HG03064 (cell line): Measurements from ENCODE around the gene ARHGAP31.
"Not testable (repeated sequence)": the region's sequence is repeated elsewhere in the genome, so short reads cannot be mapped to it uniquely, and the experiment has no call there.

Experiments
- ATAC-seq: cut with Tn5 transposase; IDR thresholded peaks from one replicate; pipeline ENCODE4 v1.9.1; 2021; ENCODE audit warnings: low read depth; ENCODE audit not compliant: unreplicated experiment

The ARHGAP31 gene, protein sequence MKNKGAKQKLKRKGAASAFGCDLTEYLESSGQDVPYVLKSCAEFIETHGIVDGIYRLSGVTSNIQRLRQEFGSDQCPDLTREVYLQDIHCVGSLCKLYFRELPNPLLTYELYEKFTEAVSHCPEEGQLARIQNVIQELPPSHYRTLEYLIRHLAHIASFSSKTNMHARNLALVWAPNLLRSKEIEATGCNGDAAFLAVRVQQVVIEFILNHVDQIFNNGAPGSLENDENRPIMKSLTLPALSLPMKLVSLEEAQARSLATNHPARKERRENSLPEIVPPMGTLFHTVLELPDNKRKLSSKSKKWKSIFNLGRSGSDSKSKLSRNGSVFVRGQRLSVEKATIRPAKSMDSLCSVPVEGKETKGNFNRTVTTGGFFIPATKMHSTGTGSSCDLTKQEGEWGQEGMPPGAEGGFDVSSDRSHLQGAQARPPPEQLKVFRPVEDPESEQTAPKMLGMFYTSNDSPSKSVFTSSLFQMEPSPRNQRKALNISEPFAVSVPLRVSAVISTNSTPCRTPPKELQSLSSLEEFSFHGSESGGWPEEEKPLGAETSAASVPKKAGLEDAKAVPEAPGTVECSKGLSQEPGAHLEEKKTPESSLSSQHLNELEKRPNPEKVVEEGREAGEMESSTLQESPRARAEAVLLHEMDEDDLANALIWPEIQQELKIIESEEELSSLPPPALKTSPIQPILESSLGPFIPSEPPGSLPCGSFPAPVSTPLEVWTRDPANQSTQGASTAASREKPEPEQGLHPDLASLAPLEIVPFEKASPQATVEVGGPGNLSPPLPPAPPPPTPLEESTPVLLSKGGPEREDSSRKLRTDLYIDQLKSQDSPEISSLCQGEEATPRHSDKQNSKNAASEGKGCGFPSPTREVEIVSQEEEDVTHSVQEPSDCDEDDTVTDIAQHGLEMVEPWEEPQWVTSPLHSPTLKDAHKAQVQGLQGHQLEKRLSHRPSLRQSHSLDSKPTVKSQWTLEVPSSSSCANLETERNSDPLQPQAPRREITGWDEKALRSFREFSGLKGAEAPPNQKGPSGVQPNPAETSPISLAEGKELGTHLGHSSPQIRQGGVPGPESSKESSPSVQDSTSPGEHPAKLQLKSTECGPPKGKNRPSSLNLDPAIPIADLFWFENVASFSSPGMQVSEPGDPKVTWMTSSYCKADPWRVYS (N-terminal part only)

DNA sequence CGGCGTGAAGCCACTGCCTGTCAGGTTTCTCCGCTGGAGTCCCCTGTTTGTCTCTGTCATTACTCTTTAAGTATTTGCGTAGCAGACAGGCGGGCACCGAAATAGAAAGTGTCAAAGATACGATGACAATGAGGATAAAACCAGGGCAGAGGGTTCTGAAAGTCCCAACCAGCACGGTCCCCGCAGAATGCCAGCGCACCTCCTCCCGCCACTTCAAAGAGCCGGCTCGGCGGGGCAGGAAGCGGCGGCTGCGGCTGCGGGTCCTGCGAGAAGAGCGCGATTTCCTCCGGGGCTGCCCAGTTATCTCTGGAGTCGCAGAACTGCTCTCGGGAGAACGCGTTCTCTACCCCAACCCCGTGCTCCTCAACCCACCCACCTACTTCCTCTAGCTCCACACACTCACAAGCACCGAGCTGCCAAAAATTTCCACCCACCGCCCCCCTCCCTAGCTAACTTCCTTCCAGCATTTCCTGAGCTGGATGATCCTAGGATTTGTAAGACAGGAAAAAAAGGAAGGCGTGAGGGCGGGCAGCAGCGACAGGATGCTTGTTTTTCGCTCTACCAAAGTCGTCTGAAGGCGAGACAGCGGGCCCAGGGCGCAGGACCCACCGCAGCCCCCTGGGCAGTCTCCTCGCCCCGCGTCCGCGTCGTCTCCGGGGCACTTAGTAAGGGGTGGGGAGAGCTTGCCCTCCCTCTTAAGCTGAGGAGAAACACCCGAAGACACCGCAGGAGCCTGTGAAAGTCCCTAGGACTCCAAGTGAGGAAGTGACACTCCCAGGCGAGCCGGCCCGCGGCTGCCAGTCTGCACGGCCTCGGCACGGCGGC is at the start of gene ARHGAP31:
ARHGAP31 (plus strand) TSS at position 513 of the 825 bp plus-strand sequence. CDS start 522 bp downstream, outside the sequence.
- peak; percentile 65 for ATAC-seq

DNA sequence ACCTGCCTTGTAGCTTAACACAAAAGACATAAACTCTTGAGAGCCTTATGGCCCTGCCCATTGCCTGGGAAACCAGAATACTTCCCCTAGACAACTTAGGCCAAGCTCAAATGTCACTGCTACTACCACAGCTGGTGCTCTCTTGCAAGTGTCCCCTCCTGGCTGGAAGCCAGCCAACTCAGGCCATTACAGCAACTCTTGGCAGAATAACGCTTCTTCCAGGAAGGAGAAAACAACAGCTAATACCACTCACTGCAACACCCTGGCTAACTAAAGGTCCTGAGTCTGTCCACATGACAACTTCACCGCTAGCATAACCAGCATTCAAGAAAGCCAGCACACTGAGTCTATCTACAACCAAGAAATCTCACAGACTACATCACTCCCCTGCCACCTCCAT is 48.4 kb upstream of the ARHGAP31 start:
- ATAC-seq, result no peak

DNA sequence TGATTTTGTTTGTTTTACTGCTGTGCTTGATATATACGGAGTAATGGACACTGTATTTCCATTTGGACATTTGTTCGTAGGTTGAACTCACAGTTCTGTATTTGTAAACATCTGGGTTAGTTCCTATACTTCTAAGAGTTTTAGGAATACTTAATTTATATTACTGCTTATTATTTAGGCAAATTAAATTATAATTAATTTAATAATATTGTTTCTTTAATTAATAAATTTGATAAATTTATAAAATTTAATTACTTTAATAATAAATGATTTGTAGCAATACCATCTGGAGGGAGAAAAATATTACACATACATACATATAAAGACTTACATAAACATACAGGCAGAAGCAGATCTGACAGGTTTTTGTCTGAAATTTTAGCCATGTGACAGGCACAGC is 39.0 kb upstream of the ARHGAP31 start:
- ATAC-seq, result no peak

DNA sequence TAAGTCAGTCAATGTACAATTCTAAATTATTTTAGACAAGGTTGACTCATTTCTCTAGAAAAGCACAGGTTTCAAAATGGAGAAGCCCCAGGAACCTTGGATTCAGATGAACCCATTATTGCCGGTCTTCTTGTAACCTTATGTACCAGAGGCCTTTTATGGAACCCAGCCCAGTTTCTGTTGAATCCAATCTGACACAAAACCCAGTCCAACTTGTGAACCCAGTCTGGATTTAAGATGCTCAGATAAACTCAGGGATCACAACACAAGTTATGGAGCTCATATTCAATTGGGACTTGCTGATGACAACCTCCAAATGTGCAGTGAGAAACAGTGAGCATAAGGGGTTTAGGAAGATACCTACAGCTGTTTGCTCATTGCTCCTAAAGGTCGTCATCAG is 37.1 kb upstream of the ARHGAP31 start:
- no peak for ATAC-seq

DNA sequence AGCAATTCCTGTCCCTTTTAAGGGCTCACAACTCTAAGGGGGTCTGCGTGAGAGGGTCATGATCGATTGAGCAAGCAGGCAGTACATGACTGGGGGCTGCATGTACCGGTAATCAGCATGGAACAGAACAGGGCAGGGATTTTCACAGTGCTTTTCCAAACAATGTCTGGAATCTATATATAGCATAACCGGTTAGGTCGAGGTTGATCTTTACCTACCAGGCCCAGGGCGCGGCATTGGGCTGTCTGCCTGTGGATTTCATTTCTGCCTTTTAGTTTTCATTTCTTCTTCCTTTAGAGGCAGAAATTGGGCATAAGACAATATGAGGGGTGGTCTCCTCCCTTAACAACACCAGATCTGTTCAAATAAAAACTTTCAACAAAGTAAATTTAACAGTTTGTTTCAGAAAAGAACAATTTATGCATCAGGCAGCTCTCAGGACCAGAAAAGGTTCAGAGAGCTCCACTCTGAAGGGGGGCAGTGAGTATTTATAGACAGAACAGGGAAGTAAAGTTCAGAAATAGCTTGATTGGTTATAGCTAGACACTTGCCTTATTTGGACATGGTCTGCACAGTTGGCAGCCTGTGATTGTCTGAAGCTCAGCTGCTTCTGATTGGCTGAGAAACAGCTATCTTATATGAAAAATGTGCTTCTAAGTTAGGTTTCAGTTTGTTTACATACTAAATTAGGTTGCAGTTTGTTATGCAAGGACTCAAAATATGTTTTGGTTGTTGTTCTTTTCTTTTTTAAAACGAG is 36.4 kb upstream of the ARHGAP31 start:
- ATAC-seq, result no peak

DNA sequence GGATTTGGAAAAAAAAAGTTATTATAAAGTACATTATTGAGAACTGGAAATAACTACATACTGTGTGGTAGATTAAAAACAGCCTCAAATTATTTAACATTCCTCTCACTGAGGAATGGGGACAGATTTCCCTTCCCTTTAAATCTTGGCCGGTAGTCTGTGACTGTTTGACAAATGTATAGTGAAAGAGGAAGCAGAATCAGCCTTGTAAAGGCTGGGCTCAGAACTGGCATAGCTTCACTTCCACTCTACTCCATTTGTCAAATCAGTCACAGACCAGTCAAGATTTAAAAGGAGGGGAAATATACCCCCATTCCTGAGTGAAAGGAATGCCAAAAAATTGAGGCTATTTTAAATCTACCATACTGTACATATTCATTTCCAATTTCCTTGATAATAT is 35.3 kb upstream of the ARHGAP31 start:
- peak; percentile 95 for ATAC-seq

DNA sequence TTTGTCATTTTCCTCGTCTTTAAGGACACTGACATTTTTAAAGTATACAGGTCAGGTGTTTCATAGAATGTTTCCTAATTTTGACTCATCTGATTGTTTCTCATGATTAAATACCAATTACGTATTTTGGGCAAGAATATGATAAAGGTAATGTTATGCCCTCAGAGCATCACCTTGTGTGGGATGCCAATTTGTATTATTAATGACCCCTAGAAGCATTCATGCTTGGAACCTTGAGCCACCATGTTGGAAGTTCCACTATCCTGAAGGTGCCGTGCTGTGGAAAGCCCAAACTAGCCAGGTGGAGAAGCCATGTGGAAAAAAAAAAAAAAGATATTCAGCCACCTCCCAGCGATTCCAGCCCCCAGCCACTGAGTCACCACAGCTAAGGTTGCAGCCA is 34.4 kb upstream of the ARHGAP31 start:
- no peak for ATAC-seq

DNA sequence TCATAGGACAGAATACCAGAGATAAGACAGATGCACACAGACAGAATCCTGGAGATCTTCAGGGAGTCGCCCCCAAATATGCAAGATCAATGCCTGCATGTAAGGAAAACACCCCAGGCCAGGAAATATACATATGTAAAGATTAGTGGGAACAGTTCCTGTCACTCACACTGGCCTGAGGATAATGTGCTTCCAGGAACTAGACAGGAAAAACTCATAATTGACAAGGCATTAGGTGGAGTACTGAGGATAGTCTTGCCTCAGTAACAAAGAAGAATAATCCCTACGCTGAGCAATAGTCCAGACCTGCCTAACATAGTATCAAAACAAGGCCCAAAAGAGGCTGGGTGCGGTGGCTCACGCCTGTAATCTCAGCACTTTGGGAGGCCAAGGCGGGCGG is 33.1 kb upstream of the ARHGAP31 start:
- ATAC-seq, result no peak

DNA sequence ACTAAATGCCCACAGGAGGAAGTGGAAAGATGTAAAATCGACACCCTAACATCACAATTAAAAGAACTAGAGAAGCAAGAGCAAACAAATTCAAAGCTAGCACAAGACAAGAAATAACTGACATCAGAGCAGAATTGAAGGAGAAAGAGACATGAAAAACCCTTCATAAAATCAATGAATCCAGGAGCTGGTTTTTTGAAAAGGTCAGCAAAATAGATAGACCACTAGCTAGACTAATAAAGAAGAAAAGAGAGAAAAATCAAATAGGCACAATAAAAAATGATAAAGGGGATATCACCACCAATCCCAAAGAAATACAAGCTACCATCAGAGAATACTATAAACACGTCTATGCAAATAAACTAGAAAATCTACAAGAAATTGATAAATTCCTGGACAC is 24.0 kb upstream of the ARHGAP31 start:
- not testable (repeated sequence) for ATAC-seq

DNA sequence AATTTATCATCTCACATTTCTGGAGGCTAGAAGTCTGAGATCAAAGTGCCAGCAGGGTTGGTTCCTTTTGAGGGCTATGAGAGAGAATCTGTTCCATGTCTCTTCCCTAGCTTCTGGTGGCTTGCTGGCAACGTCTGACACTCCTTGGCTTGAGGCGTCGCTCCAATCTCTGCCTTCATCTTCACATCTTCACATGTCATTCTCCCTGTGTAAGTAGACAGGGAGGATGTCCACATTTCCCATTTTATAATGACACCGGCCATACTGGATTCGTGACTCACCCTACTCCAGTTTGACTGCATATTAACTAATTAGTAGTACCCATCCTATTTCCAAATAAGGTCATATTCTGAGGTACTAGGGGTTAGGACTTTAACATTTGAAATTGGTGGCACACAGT is 17.5 kb upstream of the ARHGAP31 start:
- no peak for ATAC-seq

DNA sequence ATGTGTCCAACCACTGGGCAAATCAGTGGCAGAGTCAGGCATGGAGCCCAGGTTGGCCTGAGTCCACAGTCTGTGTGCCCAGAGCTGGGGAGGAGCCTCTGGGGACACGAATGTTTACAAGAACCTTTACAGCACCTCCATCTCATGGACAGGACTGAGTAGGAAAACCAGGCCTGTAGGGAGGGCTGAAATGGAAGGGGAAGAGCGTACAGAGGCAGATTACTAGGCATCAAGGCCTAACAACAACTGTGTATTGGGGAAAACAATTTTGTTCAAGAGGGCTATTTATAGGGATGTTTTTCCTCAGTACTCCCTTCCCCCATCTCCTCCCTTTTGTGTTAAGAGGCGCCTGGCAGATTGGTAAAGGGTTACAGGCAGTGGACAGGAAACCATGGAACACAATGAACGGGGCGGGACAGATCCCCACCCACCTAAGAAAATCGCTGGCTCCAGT is 15.1 kb upstream of the ARHGAP31 start:
- no peak for ATAC-seq

DNA sequence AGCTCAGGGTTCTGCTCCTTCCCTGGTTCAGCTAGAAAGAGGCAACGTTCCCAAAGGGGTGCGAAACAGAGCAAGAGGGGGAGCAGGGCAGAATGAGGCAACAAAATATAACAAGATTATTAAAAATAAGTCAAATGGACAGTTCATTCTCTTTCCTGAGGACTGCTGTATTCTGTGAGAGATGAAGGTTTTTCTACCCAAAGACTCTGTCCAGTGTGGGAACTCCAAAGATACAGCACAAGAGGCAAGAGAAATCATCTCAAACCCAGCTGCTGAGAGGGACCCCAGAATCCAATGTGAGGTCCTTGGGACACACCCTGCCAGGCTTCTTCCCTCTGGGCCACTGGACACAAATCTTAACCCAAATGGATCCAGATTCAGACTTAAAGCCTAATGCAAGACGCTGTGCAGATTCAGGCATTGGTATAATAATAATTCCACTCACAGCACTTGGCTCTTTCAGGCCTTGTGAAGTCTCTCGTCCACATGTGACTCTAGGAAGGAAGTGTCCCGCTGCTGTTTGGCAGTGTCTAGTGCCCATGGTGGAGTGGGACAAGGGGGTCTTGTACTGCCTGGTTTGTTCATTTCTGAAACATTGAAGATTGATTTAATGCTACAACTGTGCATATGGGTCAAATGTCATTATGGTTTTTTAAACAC is 14.5 kb upstream of the ARHGAP31 start:
- ATAC-seq, result no peak

DNA sequence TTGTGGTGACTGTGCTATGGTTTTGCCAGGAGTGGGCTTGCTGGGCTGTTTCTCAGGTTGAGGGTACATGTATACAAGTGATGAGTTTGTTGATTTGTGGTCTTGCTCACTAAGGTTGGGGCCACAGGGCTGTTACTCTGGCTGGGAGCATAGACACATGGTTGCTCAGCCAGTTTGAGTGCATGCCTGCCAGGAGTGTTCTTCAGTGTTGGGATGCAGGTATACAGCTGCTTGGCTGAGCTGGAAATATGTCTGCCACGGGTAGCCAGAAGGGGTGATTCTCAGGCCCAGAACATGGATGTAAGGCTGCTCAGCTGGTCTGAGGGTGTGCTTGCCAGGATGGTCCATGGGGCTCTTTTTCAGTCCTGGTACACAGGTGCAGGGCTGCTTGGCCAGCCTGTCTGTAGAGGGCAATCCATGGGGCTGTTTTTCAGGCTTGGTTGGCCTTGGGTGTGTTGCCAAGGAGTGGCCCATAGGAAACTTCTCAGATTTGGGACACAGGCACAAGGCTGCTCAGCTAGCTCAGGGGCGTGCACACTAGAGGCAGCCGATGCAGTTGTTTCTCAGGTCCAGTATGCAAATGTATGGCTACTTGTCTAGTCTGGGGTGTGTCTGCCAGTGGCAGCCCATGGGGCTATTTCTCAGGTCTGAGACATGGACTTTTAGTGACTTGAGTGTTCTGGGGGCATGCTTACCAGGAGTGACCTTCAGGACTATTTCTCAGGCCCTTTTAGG is 5.3 kb upstream of the ARHGAP31 start:
- ATAC-seq, result no peak

DNA sequence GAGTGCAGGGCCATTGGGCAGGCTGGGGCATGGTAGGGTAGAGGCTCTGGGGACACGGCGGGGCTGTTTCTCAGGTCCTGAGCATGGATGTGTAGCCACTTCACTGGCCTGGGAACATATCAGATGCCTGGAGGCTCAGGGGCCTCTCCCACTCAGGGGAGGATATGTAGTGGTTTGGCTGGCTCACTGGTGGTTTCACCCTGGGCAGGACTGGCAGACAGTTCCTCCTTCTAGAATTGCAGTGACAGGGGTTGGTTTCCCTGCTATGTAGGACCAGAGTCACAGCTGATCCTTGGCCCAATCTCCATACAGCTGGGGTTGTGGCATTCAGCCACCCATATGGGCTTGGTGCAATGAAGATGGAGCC is 4.8 kb upstream of the ARHGAP31 start:
- ATAC-seq, result no peak

DNA sequence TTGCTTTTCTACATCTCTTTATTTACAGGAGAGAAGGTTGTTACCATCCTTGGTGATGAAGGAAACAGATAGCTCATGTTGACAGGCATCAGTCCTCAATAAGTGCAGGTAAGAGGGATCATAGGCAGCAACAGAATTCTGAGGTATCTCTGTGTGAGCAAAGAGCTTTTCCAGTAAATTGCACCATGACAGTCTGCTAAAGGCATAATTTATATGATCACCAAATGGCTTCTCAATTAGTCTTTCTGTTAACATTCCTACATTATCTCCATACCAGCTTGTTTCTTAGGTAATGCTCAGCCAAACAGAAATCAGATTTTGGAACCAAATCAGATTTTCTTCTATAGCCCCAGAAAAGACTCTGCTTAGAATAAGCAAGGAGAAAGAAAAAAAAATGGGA is 3.6 kb upstream of the ARHGAP31 start:
- no peak for ATAC-seq

DNA sequence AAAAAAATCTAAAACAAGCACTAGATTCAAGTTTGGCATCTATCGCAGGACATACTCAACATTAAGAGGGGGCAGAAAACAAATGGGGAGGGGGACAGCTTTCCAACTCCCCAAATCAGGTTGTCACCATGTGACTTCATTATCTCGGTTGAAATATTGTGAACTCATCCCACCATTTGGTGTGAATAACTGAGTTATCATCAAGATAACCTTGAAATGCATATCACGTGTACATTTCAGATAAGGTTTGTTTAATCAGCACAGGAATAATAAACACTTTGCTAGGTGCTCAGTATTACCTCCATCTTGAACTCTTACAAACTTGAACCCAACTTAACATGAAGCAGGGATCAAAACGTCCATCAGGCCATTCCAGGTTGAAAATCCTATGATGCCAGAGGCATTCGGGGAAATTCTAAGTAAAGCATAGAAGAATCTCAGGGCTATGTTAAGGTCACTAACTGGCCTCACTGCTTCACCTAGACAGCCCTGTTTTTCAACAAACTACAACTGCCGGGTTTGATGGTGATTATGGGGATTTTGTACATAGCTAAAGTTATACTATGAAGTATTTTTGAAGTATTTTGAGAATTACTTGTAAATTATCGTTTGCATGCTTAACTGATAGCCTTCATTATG is 3.0 kb upstream of the ARHGAP31 start:
- ATAC-seq, result no peak

DNA sequence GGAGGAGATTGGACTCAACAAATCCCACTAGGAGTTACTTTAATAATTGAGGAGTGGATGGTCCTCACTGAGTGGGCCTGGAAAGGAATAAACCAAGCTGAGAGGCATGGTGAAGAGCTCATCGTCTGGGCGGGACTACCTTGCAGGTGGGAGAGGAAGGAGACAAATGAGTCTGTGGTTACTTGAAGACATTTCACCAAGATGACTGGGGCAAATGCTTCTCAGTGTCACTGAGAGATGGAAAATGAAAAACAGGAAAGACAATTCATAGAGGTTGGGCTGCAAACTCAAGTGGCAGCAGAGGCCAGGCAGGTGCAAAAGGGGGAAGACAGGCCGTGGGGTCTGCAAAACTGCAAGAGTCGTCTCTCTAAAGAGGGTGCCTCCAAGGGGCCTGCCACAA is 1.5 kb upstream of the ARHGAP31 start:
- ATAC-seq, result no peak
